Gastroesophageal sphincter (tissue), 4 donors: ENCODE results near the gene LRRC26. TPM values are rescaled to one million over a fixed set of nuclear protein-coding genes. Genes with fewer than 3 reads are reported as not detected.

Source experiments
- ATAC-seq: fragments of 150-250 bp; one replicate; pipeline ENCODE4 v1.9.1; 2016; ENCODE audit warnings: mild to moderate bottlenecking, moderate library complexity
- H3K27ac ChIP-seq, 4 donors: fragments of 200-600 bp; sonication (generic) in 3 of 4; 1 replicate in 3 of 4; 2 replicates in 1 of 4; pipeline ENCODE4 v1.5.1; 2016 to 2019
- H3K27me3 ChIP-seq: fragments of 200-600 bp; sonication (generic); one replicate; pipeline ENCODE4 v1.5.1; 2019
- H3K36me3 ChIP-seq, 2 donors: fragments of 200-600 bp; sonication (generic); one replicate each; pipeline ENCODE4 v1.5.1; 2019; ENCODE audit warnings: control low read depth in 1 of 2
- H3K4me1 ChIP-seq, 3 donors: fragments of 200-600 bp; sonication (generic); 1 replicate in 2 of 3; 2 replicates in 1 of 3; pipeline ENCODE4 v1.5.1; 2016 to 2019; ENCODE audit warnings: control low read depth in 2 of 3
- H3K4me3 ChIP-seq, 2 donors: fragments of 200-600 bp; sonication (generic); one replicate each; pipeline ENCODE4 v1.5.1; 2019; ENCODE audit warnings: mild to moderate bottlenecking in 1 of 2, moderate library complexity in 1 of 2
- H3K9me3 ChIP-seq, 3 donors: fragments of 200-600 bp; sonication (generic); one replicate each; pipeline ENCODE4 v1.5.1; 2017 to 2019; ENCODE audit warnings: control low read depth in 2 of 3
- EP300 ChIP-seq: sonication (generic); formaldehyde crosslinking; IDR thresholded peaks from one replicate; pipeline ENCODE4 v1.6.1; 2017; ENCODE audit warnings: antibody characterized with exemption, mild to moderate bottlenecking
- POLR2A ChIP-seq, 2 donors: fragments of 450-650 bp; IDR thresholded peaks; one replicate each; pipeline ENCODE4 v1.6.1; 2017; ENCODE audit warnings: antibody characterized with exemption in 2 of 2, mild to moderate bottlenecking in 2 of 2, moderate library complexity in 1 of 2
- POLR2AphosphoS5 ChIP-seq: sonication (generic); formaldehyde crosslinking; IDR thresholded peaks from one replicate; pipeline ENCODE4 v1.6.1; 2017; ENCODE audit warnings: antibody characterized with exemption
- WGBS, 2 donors: methylation state at CpG; one replicate each; pipeline ENCODE4 v1.1.5; 2018; ENCODE audit warnings: low coverage in 1 of 2; 5-methylcytosine and 5-hydroxymethylcytosine counted together
- total RNA-seq, 4 donors: library from RNA; depleted of rRNA; stranded (reverse); fragments of >200 nt; gene quantifications; one replicate each; pipeline ENCODE4 v1.1.0, GENCODE V29; 2016
- TF ChIP-seq, protein P1 (sequence below), 4 experiments: fragments of 200-600 bp in 2 of 4; fragments of 450-650 bp in 2 of 4; sonication (generic) in 1 of 4; IDR thresholded peaks; one replicate each; pipeline ENCODE4 v1.5.1; 2017 to 2019; ENCODE audit warnings: antibody characterized with exemption in 4 of 4, mild to moderate bottlenecking in 2 of 4, moderate library complexity in 2 of 4

Gene LRRC26
- total RNA-seq, 4 donors from 2014 or later = 7.7 TPM; not detected in 3

DNA sequence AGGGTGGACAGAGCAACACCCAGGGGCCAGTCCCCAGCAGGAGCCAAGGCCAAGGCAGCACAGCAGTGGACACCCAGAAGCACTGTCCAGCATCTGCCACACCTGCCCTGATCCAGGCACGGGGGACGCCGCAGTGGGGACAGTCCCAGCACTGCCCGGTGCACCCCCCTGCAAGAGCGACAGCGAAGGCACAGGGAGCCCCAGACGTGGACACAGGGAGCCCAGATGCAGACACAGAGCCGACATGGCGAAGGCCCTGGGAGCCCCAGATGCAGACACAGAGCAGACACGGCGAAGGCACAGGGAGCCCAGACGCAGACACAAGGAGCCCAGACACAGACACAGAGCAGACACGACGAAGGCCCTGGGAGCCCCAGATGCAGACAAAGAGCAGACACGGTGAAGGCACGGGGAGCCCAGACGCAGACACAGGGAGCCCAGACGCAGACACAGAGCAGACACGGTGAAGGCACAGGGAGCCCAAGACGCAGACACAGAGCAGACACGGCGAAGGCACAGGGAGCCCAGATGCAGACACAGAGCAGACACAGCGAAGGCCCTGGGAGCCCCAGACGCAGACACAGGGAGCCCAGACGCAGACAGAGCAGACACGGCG is 14.2 kb upstream of the LRRC26 start:
- no peak for TF ChIP-seq EP300
- TF ChIP-seq POLR2A (IDR thresholded peaks at IDR 0.05) = no peak
- TF ChIP-seq, protein P1, sequence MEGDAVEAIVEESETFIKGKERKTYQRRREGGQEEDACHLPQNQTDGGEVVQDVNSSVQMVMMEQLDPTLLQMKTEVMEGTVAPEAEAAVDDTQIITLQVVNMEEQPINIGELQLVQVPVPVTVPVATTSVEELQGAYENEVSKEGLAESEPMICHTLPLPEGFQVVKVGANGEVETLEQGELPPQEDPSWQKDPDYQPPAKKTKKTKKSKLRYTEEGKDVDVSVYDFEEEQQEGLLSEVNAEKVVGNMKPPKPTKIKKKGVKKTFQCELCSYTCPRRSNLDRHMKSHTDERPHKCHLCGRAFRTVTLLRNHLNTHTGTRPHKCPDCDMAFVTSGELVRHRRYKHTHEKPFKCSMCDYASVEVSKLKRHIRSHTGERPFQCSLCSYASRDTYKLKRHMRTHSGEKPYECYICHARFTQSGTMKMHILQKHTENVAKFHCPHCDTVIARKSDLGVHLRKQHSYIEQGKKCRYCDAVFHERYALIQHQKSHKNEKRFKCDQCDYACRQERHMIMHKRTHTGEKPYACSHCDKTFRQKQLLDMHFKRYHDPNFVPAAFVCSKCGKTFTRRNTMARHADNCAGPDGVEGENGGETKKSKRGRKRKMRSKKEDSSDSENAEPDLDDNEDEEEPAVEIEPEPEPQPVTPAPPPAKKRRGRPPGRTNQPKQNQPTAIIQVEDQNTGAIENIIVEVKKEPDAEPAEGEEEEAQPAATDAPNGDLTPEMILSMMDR (IDR thresholded peaks at IDR 0.05) = no peak
- no peak for TF ChIP-seq POLR2AphosphoS5
- no peaks in the 10 kb centered on the region for H3K27me3 ChIP-seq
- no peaks in the 10 kb centered on the region for H3K9me3 ChIP-seq
- no peak overlapping the region for H3K27ac ChIP-seq
- no peak for ATAC-seq
- peaks cover 0 to 39% (median 22%) of the 10 kb centered on the region in 3 donors for H3K4me1 ChIP-seq
- H3K36me3 ChIP-seq = peaks cover 0 to 75% of the 10 kb centered on the region in 2 donors
- H3K4me3 ChIP-seq = no peak overlapping the region
- WGBS, 2 donors = 86% methylated on average over 20 of the region's 27 CpGs; no CpG with 5 or more reads in 1 of the 2 donors

GRCh38 chr9:137182836-137183235 is 13.0 kb upstream of the LRRC26 start:
- ATAC-seq = no peak
- Histone ChIP-seq H3K27me3 (no peaks in the 10 kb centered on the region), H3K4me1 (peaks cover 0 to 33% (median 21%) of the 10 kb centered on the region in 3 donors), H3K9me3 (no peaks in the 10 kb centered on the region), H3K4me3 (no peak overlapping the region), H3K36me3 (peaks cover 0 to 88% of the 10 kb centered on the region in 2 donors), H3K27ac (no peak overlapping the region)
- TF ChIP-seq POLR2A (IDR thresholded peaks at IDR 0.05) (no peak), POLR2AphosphoS5 (no peak), EP300 (no peak)
- TF ChIP-seq, protein P1 (IDR thresholded peaks at IDR 0.05) = no peak
- 96% methylated on average over 4 of the region's 17 CpGs; no CpG with 5 or more reads in 1 of the 2 donors for WGBS, 2 donors

DNA sequence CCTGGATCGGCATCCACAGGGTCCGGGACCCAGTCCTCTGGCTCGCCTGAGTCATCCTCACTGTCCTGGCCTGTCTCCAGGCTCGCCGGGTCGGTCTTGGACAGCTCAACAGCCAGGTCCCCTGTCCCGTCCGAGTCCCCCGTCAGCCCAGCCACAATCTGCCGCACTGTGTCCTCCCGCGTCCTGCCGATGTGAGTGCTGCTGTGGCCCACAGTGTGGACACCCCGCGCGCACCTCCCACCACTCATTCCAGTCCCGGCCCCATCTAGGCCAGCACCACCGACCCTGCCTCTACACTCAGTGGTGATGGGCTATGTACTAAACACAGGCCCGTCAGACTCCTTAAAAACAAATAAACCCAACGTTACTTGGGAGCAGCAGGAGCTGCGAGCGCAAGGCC is 11.8 kb upstream of the LRRC26 start:
- peaks cover 0 to 99% of the 10 kb centered on the region in 2 donors for H3K36me3 ChIP-seq
- TF ChIP-seq EP300 (no peak), POLR2AphosphoS5 (no peak), POLR2A (IDR thresholded peaks at IDR 0.05) (no peak)
- TF ChIP-seq, protein P1 (IDR thresholded peaks at IDR 0.05) = no peak
- H3K4me1 ChIP-seq = peaks cover 0 to 21% (median 10%) of the 10 kb centered on the region in 3 donors
- 96% methylated on average over 9 of the region's 22 CpGs; no CpG with 5 or more reads in 1 of the 2 donors for WGBS, 2 donors
- no peak for ATAC-seq
- H3K9me3 ChIP-seq = no peaks in the 10 kb centered on the region
- no peak overlapping the region for H3K4me3 ChIP-seq
- no peaks in the 10 kb centered on the region for H3K27me3 ChIP-seq
- no peak overlapping the region for H3K27ac ChIP-seq

DNA sequence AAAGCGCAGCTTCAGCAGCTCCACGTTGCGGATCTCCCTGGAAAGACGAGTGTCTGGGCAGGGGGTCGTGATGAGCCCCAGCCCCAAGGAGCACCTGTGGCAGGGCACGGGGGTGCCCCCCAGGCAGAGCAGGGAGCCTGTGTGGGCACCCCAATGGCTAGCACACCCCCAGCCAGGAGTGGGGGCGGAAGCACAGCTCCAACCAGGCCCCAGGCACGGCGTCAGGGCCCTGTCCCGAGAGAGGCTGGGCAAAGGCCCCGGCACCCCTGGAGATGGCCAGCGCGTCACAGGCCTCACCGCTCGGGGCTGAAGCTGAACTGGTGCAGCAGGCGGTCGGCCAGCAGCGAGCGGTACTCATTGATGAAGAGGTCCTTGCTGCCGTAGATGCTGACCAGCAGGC is 10.6 kb upstream of the LRRC26 start:
- Histone ChIP-seq H3K36me3 (peaks cover 0 to 88% of the 10 kb centered on the region in 2 donors), H3K27me3 (no peaks in the 10 kb centered on the region), H3K4me3 (no peak overlapping the region), H3K27ac (no peak overlapping the region), H3K4me1 (peaks cover 0 to 9% (median 0%) of the 10 kb centered on the region in 3 donors), H3K9me3 (no peaks in the 10 kb centered on the region)
- no peak for TF ChIP-seq EP300
- TF ChIP-seq, protein P1 (IDR thresholded peaks at IDR 0.05) = no peak
- TF ChIP-seq POLR2AphosphoS5 = no peak
- no peak for TF ChIP-seq POLR2A (IDR thresholded peaks at IDR 0.05)
- no CpG with 5 or more reads among the region's 20 CpGs for WGBS, 2 donors
- ATAC-seq = no peak

DNA sequence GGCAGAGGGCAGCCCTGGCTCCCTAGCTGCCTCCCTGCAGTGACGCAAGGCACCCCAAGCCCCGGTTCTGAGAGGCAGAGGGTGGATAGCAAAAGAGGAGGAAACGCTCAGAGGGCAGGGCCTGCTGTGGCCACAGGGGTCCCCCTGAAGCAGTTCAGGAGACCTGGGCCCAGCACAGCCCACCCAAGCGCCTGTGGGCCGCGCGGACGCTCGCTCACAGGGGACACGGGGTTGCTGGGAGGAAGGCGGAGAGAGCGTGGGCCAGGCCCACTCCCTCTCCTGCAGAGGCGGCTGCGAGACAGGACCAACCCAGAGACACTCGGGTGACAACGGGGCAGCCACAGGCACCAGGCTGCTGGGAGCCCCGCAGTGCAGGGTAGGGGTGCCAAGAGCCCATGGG is 9.9 kb upstream of the LRRC26 start:
- Histone ChIP-seq H3K9me3 (no peaks in the 10 kb centered on the region), H3K27me3 (no peaks in the 10 kb centered on the region), H3K4me3 (no peak overlapping the region), H3K4me1 (peaks cover 0 to 8% (median 0%) of the 10 kb centered on the region in 3 donors), H3K27ac (no peak overlapping the region), H3K36me3 (peaks cover 0 to 81% of the 10 kb centered on the region in 2 donors)
- WGBS, 2 donors = no CpG with 5 or more reads among the region's 17 CpGs
- ATAC-seq = no peak
- TF ChIP-seq EP300 (no peak), POLR2A (IDR thresholded peaks at IDR 0.05) (no peak), POLR2AphosphoS5 (no peak)
- TF ChIP-seq, protein P1 (IDR thresholded peaks at IDR 0.05) = no peak
